Epithelial cell of esophagus (primary cell): ENCODE data around the gene GPX7.

ENCODE experiments used
- DNase-seq: peaks from one replicate; pipeline ENCODE4 v3.0.0; 2010; ENCODE audit warnings: low read depth
- H3K4me3 ChIP-seq: 2 replicates; pipeline ENCODE4 v1.5.1; 2011; ENCODE audit warnings: mild to moderate bottlenecking, low read length, control low read depth
- TF ChIP-seq, protein P1 (sequence below): IDR thresholded peaks from 2 replicates; pipeline ENCODE4 v1.5.1; 2011; ENCODE audit warnings: low read depth, mild to moderate bottlenecking, low read length, control low read depth, inconsistent platforms; ENCODE audit not compliant: insufficient read depth; ENCODE audit errors: missing control alignments

Gene GPX7

DNA sequence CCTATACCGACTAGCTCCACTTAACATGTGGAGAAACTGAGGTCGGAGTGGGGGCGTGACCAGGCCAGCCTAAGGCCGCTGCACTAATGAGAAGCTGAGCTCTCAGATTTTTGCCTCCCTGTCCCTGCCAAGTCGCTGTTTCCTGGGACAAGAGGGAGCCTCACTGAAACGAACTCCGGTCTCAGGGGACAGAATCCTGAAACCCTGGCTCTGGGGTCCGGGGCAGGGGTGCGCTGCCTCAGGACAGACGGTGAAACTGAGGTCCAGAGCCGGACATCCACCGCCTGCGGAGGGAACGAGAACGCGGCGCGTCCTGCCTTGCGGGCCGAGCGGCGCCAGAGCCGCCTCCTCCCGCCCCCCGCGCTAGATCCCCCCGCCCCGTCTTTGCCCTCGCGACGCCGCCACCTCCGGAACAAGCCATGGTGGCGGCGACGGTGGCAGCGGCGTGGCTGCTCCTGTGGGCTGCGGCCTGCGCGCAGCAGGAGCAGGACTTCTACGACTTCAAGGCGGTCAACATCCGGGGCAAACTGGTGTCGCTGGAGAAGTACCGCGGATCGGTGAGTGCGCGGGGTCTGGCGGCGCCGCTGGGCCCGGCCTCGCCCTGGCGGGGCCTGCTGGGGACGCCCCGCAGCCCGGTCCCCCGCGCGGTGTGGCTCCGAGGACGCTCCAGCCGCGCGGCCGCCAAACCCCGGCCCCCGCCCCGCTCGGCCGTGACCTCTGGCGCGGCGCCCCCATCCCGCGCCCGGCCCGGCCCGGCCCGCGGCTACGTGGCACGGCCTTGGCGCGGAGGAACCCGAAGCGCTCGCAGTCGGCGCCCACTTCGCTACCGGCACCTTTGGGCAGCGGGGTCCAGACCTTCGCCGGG lies at the start of gene GPX7:
GPX7 (plus strand) TSS at position 381 of the 865 bp plus-strand sequence; CDS start at position 420, 39 bp downstream.
- peak; percentile 27 for DNase-seq
- peak within 1 kb of the TSS; percentile 10 for H3K4me3 ChIP-seq
- TF ChIP-seq, protein P1, sequence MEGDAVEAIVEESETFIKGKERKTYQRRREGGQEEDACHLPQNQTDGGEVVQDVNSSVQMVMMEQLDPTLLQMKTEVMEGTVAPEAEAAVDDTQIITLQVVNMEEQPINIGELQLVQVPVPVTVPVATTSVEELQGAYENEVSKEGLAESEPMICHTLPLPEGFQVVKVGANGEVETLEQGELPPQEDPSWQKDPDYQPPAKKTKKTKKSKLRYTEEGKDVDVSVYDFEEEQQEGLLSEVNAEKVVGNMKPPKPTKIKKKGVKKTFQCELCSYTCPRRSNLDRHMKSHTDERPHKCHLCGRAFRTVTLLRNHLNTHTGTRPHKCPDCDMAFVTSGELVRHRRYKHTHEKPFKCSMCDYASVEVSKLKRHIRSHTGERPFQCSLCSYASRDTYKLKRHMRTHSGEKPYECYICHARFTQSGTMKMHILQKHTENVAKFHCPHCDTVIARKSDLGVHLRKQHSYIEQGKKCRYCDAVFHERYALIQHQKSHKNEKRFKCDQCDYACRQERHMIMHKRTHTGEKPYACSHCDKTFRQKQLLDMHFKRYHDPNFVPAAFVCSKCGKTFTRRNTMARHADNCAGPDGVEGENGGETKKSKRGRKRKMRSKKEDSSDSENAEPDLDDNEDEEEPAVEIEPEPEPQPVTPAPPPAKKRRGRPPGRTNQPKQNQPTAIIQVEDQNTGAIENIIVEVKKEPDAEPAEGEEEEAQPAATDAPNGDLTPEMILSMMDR = no peak

DNA sequence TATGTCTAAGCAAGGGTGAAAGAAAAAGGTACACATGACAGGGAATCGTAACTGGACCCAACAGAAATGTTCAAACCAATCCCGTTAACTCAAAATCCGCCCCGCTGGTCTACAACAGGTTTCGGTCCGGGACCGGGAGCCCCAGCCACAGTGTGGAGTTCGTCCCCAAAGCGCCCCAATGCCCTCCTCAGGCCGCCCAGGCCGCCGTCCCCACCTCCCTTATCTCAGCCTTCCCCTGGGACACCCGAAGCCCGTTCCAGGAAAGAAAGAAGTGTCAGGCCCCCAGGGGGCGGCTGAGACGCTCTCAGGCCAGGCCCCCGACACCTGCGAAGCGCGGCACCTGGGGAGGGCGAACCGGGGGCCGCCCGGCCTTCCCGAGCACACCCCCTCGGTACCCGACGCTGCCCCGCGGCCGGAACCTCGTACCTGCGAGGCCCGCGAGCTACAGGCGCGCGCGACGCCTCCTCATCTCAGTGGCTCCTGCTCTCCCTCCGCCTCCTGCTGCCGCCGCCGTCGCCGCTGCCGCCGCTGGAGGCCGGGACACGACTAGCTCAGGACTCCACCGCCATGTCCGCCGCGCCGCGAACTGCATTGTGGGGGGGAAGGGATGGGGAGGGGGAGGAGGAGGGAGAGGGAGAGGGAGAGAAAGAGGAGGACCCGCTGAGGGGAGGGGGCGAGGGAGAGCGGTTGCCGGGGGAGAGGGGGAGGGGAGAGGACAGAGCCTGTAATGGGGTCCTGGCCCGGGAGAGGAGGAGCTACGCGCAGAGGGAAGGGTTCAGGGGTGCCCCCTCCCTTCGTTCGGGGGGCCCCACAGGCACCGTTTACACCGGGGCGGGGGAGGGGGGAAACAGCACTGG lies 49.4 kb upstream of the GPX7 start, which contains the start of gene TUT4:
TUT4 (minus strand) TSS at position 588 of the 857 bp plus-strand sequence. CDS start 26,812 bp downstream, outside the sequence.
- peak within 1 kb of the TSS; percentile 77 for H3K4me3 ChIP-seq
- DNase-seq = peak; percentile 72

DNA sequence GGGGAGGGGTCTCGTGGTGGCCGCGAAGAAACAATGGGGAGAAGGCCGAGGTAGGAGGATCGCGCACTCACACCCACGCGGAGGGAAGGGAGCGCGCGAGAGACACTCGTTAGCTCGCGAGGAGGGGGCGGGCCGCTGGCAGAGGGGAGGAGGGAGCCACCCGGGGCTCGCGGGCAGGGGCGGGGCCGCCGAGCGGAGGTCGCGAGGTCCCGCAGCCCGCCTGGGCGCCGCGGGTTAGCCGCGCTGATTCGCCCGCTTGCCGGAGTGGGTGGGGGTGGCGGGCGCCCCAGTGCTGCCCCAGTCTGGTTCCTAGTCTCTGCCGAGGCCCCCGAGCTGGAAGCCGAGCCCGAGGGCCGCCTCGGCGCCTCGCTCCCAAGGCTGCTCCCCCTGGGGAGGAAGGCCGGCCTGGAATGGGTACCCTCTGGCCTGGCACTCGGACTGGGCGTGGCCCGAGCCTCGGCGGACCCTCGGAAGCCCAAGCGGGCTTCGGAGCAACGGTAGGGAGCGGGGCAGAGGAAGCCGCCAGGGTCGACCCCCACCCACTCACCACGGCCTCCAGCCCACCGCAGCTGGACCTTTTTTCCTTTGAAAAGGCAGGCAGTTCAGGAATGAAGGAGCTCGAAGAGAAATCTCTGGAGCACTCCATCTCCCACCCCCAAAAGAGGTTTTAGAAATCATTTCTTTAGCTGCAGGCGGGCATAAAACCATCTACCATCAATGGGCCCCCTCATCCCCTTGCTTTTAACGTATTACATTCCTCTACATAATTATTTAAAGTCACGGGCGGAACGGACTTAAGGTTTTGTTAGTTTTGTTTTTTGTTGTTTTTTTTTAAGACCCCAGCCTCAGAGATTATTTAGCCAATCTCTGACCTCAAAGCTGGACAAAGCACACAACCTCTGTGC lies 48.6 kb upstream of the GPX7 start:
- DNase-seq = peak; percentile 72
- peak overlapping the region; percentile 77 for H3K4me3 ChIP-seq
- TF ChIP-seq, protein P1 = no peak

More for the DNA sequence above, 49.4 kb upstream of the GPX7 start, which contains the start of gene TUT4:
- TF ChIP-seq, protein P1 = no peak

DNA sequence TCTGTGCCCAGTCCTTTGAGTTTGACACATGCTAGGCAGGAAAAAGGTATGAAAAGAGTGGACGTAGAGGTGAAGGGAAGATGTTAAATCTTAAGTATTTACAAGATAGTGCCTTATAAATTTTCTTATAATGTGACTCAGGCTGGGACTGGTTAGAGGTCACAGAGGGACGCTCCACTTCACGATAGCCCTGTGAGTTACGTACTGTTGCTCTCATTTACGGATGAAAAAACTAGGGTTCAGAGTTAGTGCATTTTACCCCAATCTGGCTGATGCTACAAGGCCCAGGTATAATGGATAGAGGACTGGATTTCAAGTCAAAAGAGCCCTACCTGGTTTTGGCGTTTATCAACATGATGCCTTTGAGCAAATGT lies 47.9 kb upstream of the GPX7 start:
- no peak for DNase-seq
- TF ChIP-seq, protein P1 = no peak
- no peak overlapping the region for H3K4me3 ChIP-seq

DNA sequence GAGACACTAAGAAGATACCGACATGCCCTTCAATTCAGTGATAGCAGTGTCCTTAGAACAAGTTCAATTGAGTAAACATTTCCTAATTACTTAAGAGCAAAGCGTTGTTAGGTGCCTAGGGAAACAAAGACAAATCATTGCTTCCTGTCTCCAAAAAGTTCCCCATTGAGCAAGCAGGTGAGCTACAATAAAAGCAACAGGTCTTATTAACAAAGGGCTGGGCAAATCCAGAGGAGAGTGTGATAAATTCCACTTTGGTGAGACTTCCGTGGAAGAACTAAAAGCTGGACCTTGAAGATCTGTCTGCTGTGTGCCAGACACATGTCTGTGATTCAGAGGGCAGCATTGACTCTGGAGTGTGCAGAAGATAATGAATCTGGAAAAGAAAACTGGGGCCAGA lies 47.4 kb upstream of the GPX7 start:
- H3K4me3 ChIP-seq = no peak overlapping the region
- TF ChIP-seq, protein P1 = no peak
- DNase-seq = peak; percentile 88
